Neural progenitor cell (in vitro differentiated cells): Measurements from ENCODE around the gene CPEB1.

Experiments
- EZH2 ChIP-seq: fragments of 200-600 bp; sonication (generic); IDR thresholded peaks from 2 replicates; pipeline ENCODE4 v1.6.1; 2017; ENCODE audit warnings: antibody characterized with exemption, mild to moderate bottlenecking, moderate library complexity
- EZH2phosphoT487 ChIP-seq: fragments of 200-600 bp; sonication (generic); IDR thresholded peaks from 2 replicates; pipeline ENCODE4 v1.6.1; 2017; ENCODE audit warnings: antibody characterized with exemption
- TF ChIP-seq, protein P1 (sequence below): fragments of 200-600 bp; sonication (generic); IDR thresholded peaks from 2 replicates; pipeline ENCODE4 v1.5.1; 2017; ENCODE audit warnings: antibody characterized with exemption, mild to moderate bottlenecking

DNA sequence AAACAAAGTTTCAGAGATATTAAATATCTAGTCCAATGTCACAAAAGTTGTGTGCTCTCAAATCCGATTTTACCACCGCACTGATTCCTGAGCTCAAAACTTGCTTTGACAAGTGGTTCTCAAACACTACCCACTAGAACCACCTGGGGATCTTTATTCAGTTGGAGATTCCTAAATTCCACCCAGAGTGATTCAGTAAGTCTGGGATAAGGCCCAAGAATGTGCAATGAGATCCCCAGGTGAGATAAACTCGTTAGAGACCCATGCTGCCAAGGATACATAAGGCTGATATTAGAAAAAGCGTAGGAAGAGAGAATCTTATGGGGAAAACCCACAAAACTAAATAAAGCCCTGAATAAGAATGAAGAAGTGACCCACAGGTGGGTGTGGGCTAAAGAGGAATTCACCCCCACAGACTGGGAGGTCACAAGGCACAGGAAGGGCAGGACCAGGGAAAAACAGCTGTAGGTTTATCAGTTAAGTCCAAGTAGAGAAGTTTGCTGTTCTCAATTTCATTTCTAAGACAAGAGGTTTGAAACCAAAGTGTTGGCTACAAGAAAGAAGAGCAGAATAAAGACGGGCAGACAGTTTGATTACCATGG, 95.4 kb downstream of the CPEB1 start:
- TF ChIP-seq, protein P1, sequence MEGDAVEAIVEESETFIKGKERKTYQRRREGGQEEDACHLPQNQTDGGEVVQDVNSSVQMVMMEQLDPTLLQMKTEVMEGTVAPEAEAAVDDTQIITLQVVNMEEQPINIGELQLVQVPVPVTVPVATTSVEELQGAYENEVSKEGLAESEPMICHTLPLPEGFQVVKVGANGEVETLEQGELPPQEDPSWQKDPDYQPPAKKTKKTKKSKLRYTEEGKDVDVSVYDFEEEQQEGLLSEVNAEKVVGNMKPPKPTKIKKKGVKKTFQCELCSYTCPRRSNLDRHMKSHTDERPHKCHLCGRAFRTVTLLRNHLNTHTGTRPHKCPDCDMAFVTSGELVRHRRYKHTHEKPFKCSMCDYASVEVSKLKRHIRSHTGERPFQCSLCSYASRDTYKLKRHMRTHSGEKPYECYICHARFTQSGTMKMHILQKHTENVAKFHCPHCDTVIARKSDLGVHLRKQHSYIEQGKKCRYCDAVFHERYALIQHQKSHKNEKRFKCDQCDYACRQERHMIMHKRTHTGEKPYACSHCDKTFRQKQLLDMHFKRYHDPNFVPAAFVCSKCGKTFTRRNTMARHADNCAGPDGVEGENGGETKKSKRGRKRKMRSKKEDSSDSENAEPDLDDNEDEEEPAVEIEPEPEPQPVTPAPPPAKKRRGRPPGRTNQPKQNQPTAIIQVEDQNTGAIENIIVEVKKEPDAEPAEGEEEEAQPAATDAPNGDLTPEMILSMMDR = no peak
- no peak for TF ChIP-seq EZH2
- TF ChIP-seq EZH2phosphoT487 = no peak
